ENCODE results near the gene PAMR1. TPM values are rescaled to one million over a fixed set of nuclear protein-coding genes. Genes with fewer than 3 reads are reported as not detected.
"Not testable (repeated sequence)": the region's sequence is repeated elsewhere in the genome, so short reads cannot be mapped to it uniquely, and the experiment has no call there.

Gene PAMR1
- total RNA-seq, 2 experiments from 2014 or later = not detected

DNA sequence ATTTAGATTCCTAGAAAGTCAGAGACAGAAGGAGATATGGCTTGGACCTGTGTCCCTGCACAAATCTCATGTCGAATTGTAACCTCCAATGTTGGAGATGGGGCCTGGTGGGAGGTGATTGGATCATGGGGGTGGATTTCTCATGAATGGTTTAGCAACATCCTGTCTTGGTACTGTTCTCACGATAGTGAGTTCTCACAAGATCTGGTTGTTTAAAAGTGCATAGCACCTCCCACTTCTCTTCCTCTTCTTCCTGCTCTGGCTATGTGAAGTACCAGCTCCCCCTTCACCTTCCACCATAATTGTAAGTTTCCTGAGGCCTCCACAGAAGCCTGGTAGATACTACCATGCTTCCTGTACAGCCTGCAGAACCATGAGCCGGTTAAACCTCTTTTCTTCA lies 27.6 kb upstream of the PAMR1 start:
- Mint-ChIP-seq H3K9me3 (no peaks in the 10 kb centered on the region), H3K4me3 (no peak overlapping the region), H3K36me3 (ENCODE audit: low read depth) (no peaks in the 10 kb centered on the region), H3K27me3 (peaks cover 18% of the 10 kb centered on the region), H3K27ac (no peak overlapping the region), H3K4me1 (no peaks in the 10 kb centered on the region)
- CTCF ChIA-PET = no interaction called here
- POLR2A ChIA-PET = no interaction called here
- DNase-seq = no peak

- Mint-ChIP-seq H3K4me3 (no peak overlapping the region), H3K36me3 (ENCODE audit: low read depth) (no peaks in the 10 kb centered on the region), H3K27me3 (peaks cover 18% of the 10 kb centered on the region), H3K27ac (no peak overlapping the region), H3K4me1 (no peaks in the 10 kb centered on the region), H3K9me3 (no peaks in the 10 kb centered on the region)
- POLR2A ChIA-PET = no interaction called here
- CTCF ChIA-PET = no interaction called here
- DNase-seq = no peak
Measured at GRCh38 chr11:35552616-35553015, 27.2 kb upstream of the PAMR1 start.

GRCh38 chr11:35550374-35551036 lies 25.1 kb upstream of the PAMR1 start:
- H3K4me1 Mint-ChIP-seq = no peaks in the 10 kb centered on the region
- H3K27ac Mint-ChIP-seq = no peak overlapping the region
- CTCF ChIA-PET = no interaction called here
- H3K9me3 Mint-ChIP-seq = no peaks in the 10 kb centered on the region
- peaks cover 18% of the 10 kb centered on the region for H3K27me3 Mint-ChIP-seq
- no peak for DNase-seq
- H3K36me3 Mint-ChIP-seq (ENCODE audit: low read depth) = no peaks in the 10 kb centered on the region
- H3K4me3 Mint-ChIP-seq = no peak overlapping the region
- POLR2A ChIA-PET = no interaction called here

DNA sequence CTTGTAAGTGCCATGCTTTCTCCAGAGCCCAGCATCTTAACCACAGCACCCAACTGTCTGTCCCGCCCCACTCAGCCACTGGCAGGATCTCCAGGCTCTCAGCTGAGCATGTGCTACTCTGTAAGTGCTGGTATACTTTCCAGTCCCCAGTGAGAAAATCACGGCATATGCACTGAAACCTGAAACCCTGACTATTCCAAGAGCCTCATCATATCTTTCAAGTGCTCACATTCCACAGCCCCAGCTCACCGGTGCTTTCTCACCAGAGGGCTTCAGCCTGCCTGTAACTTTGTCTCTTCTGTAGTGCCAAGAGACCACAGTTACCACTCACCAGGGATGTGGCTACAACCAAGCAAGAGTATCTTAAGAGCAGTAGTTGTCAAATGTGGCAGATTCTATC lies 24.4 kb upstream of the PAMR1 start:
- no peak overlapping the region for H3K27ac Mint-ChIP-seq
- POLR2A ChIA-PET = no interaction called here
- no peaks in the 10 kb centered on the region for H3K36me3 Mint-ChIP-seq (ENCODE audit: low read depth)
- no peak overlapping the region for H3K4me3 Mint-ChIP-seq
- CTCF ChIA-PET = no interaction called here
- DNase-seq = no peak
- H3K27me3 Mint-ChIP-seq = peaks cover 14% of the 10 kb centered on the region
- no peaks in the 10 kb centered on the region for H3K9me3 Mint-ChIP-seq
- H3K4me1 Mint-ChIP-seq = no peaks in the 10 kb centered on the region

DNA sequence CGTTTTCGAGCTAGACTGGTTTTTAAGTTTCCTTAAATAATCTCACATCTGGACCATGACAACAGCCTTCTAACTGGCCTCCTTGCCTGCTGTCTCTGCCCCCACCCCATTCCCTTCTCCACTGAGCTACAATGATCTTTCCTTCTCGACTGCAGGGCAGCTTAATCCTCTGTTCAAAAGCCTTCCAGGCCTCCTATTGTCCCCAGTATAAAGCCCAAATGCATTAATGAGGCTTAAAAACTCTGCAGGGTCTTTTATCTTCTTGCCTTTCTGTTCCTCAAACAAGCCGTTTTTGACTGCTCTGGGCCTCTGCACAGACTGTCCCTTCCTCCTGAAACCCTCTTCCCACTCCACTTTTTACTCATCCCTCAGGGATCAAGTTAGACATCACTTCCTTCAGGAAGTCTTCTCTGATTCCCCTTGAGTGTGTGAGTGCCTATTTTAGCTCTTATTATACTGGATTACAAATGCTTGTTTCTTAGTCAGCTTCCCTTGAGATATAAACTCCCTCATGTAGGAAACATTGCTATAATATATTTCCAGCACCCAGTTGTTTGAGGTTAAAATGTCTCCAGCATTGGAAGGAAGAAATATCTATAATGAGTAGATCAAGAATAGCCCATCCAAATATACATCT lies 23.6 kb upstream of the PAMR1 start:
- H3K4me1 Mint-ChIP-seq = no peaks in the 10 kb centered on the region
- H3K4me3 Mint-ChIP-seq = no peak overlapping the region
- no peak overlapping the region for H3K27ac Mint-ChIP-seq
- ChIA-PET POLR2A (no interaction called here), CTCF (no interaction called here)
- H3K27me3 Mint-ChIP-seq = peaks cover 11% of the 10 kb centered on the region
- no peaks in the 10 kb centered on the region for H3K9me3 Mint-ChIP-seq
- H3K36me3 Mint-ChIP-seq (ENCODE audit: low read depth) = no peaks in the 10 kb centered on the region
- no peak for DNase-seq

DNA sequence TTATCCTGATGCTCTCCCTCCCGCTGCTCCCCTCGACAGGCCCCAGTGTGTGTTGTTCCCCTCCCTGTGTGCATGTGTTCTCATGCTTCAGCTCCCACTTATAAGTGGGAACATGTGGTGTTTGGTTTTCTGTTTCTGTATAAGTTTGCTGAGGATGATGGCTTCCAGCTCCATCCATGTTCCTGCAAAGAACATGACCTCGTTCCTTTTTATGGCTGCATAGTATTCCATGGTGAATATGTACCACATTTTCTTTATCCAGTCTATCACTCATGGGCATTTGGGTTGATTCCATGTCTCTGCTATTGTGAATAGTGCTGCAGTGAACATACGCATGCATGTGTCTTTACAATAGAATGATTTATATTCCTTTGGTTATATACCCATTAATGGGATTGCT lies 22.6 kb upstream of the PAMR1 start:
- H3K27ac Mint-ChIP-seq; H3K9me3 Mint-ChIP-seq; DNase-seq; H3K27me3 Mint-ChIP-seq; H3K36me3 Mint-ChIP-seq (ENCODE audit: low read depth); H3K4me3 Mint-ChIP-seq; H3K4me1 Mint-ChIP-seq; POLR2A ChIA-PET: not testable (repeated sequence)
- CTCF ChIA-PET = interaction anchor here (0.6 kb wide), 1 partner anchor 454 kb away, joined by 3 read pairs; no protein-coding TSS in a partner anchor

- POLR2A ChIA-PET = no interaction called here
- no peak for DNase-seq
- H3K27me3 Mint-ChIP-seq = peaks cover 8% of the 10 kb centered on the region
- H3K4me3 Mint-ChIP-seq = no peak overlapping the region
- H3K9me3 Mint-ChIP-seq = no peaks in the 10 kb centered on the region
- no peaks in the 10 kb centered on the region for H3K36me3 Mint-ChIP-seq (ENCODE audit: low read depth)
- no peak overlapping the region for H3K27ac Mint-ChIP-seq
- CTCF ChIA-PET = interaction anchor here (0.8 kb wide), 1 partner anchor 23 kb away, joined by 3 read pairs; no protein-coding TSS in a partner anchor
- H3K4me1 Mint-ChIP-seq = no peaks in the 10 kb centered on the region
Measured at GRCh38 chr11:35546317-35546716, 20.9 kb upstream of the PAMR1 start.

- H3K27me3 Mint-ChIP-seq = peaks cover 8% of the 10 kb centered on the region
- H3K4me3 Mint-ChIP-seq = no peak overlapping the region
- DNase-seq = no peak
- ChIA-PET CTCF (interaction anchor here (0.6 kb wide), 1 partner anchor 46 kb away, joined by 3 read pairs; no protein-coding TSS in a partner anchor), POLR2A (no interaction called here)
- H3K36me3 Mint-ChIP-seq (ENCODE audit: low read depth) = no peaks in the 10 kb centered on the region
- H3K27ac Mint-ChIP-seq = no peak overlapping the region
- H3K4me1 Mint-ChIP-seq = no peaks in the 10 kb centered on the region
- no peaks in the 10 kb centered on the region for H3K9me3 Mint-ChIP-seq
Measured at GRCh38 chr11:35545391-35546003, 20.1 kb upstream of the PAMR1 start.

DNA sequence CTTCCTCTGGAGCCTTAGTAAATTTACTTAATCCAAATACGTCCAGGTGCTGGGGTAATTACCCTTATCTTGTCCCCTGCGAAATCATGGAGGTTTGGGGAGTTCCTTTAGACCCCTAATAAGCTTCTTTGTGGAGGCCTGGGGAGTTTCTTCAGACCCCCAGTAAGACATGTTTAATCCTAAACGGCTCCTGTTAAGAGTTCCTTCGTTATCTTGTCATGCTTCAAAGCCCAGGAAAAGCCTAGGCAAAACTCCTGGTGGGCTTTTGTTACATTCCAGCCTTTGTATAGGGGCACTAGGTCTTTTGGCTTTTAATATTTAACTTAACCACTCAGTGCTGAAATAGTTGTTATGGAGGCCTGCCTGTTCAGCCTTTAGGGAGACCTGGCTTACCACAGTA lies 18.1 kb upstream of the PAMR1 start:
- peaks cover 4% of the 10 kb centered on the region for H3K27me3 Mint-ChIP-seq
- CTCF ChIA-PET = no interaction called here

DNA sequence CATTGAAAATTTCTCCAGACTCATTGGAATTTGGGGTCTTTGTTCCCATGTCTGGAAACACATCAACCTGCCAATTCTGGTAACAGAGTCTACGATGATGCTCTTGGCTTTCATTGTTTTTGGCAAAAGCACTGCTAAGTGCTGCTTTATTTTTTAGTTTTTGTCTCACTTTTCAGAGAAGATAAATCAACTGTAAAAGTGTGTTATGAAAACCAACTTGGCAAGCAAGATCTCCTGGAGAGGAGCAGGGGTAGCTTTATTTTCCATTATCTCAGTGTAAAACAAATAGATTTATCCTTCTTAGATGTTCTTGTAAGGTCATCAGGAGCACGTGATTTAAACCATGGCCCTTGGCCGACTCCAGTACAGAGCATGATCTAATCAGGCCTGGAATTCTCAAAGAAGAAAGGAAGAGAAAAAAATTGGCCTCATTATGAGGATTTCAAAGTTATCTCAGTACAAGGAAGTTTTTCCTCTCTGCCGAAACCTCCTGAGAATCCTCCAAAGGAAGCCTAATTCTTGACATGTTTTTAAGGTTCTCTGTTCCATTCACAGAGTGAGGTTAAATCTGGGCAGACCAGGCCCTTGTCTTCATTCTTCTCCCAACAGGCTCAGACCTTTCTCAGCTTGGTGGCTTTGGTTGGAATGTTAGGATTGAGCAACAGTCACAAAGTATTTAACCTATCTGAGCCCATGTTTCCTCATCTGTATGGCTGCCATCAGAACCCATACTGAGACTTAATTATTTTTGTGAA lies 16.4 kb upstream of the PAMR1 start:
- Mint-ChIP-seq H3K27me3 (no peaks in the 10 kb centered on the region), H3K36me3 (ENCODE audit: low read depth) (no peaks in the 10 kb centered on the region), H3K4me1 (no peaks in the 10 kb centered on the region), H3K4me3 (no peak overlapping the region), H3K27ac (no peak overlapping the region), H3K9me3 (no peaks in the 10 kb centered on the region)
- ChIA-PET CTCF (no interaction called here), POLR2A (no interaction called here)
- no peak for DNase-seq

More for the DNA sequence above, 18.1 kb upstream of the PAMR1 start:
- Mint-ChIP-seq H3K36me3 (ENCODE audit: low read depth) (no peaks in the 10 kb centered on the region), H3K4me3 (no peak overlapping the region), H3K27ac (no peak overlapping the region), H3K4me1 (no peaks in the 10 kb centered on the region), H3K9me3 (no peaks in the 10 kb centered on the region)
- POLR2A ChIA-PET = no interaction called here
- no peak for DNase-seq

GRCh38 chr11:35540526-35540925 lies 15.1 kb upstream of the PAMR1 start:
- no peak overlapping the region for H3K27ac Mint-ChIP-seq
- ChIA-PET POLR2A (no interaction called here), CTCF (no interaction called here)
- H3K4me3 Mint-ChIP-seq = no peak overlapping the region
- no peaks in the 10 kb centered on the region for H3K4me1 Mint-ChIP-seq
- H3K27me3 Mint-ChIP-seq = no peaks in the 10 kb centered on the region
- no peaks in the 10 kb centered on the region for H3K36me3 Mint-ChIP-seq (ENCODE audit: low read depth)
- H3K9me3 Mint-ChIP-seq = no peaks in the 10 kb centered on the region
- no peak for DNase-seq

DNA sequence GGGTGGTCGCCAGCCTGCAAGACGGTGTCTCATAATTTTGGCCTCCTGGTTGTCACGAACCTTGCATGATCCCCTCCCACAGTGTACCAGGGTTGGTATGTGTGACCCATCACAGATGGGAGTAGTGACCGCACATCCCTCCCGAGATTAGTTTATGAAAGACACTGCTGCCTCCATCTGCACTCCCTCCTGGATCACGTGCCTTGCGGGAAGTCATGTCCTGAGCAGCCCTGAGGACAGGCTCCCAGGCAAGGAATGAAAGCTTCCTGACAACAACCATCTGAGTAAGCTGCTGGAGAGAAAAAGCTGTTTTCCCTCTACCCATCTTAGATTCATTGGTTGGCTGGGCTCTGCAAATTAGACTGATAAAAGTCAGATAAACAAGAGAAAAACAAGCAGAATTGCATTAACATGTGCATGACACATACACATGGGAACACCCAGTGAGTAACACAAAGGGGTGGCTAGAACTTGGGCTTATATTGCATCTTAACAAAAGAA lies 14.4 kb upstream of the PAMR1 start:
- no peaks in the 10 kb centered on the region for H3K9me3 Mint-ChIP-seq
- H3K4me3 Mint-ChIP-seq = no peak overlapping the region
- no peaks in the 10 kb centered on the region for H3K36me3 Mint-ChIP-seq (ENCODE audit: low read depth)
- POLR2A ChIA-PET = no interaction called here
- CTCF ChIA-PET = no interaction called here
- H3K27me3 Mint-ChIP-seq = no peaks in the 10 kb centered on the region
- H3K4me1 Mint-ChIP-seq = no peaks in the 10 kb centered on the region
- no peak overlapping the region for H3K27ac Mint-ChIP-seq
- DNase-seq = no peak

DNA sequence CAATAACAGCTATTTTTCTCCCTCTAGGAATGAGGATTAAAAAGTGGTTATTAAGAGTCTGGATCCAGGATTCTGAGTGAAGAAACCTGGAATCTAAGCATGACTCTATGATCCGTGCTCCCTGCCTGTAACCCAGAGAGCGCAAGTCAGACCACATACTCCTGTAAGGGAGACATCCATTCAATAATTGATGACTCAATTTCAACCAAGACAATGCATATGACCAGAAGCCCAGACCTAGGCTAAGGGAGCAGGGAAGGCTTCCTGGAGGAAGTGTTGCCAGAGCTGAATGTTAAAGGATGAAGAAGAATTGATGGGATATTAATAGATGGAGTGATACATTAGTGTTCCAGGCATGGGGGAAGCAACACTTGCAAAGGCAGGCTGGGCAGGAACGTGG lies 13.8 kb upstream of the PAMR1 start:
- Mint-ChIP-seq H3K4me3 (no peak overlapping the region), H3K36me3 (ENCODE audit: low read depth) (no peaks in the 10 kb centered on the region), H3K27me3 (no peaks in the 10 kb centered on the region), H3K27ac (no peak overlapping the region), H3K4me1 (no peaks in the 10 kb centered on the region), H3K9me3 (no peaks in the 10 kb centered on the region)
- CTCF ChIA-PET = no interaction called here
- no peak for DNase-seq
- POLR2A ChIA-PET = no interaction called here
